ENCODE results near the gene FLYWCH2. TPM values are rescaled to one million over a fixed set of nuclear protein-coding genes. Genes with fewer than 3 reads are reported as not detected.

Gene FLYWCH2
- total and polyA plus RNA-seq, 9 of the 15 experiments (the other 6 are each of a cell fraction or from before 2014, with no cell fraction given): 0.70 to 55.5 (median 7.6) TPM

DNA sequence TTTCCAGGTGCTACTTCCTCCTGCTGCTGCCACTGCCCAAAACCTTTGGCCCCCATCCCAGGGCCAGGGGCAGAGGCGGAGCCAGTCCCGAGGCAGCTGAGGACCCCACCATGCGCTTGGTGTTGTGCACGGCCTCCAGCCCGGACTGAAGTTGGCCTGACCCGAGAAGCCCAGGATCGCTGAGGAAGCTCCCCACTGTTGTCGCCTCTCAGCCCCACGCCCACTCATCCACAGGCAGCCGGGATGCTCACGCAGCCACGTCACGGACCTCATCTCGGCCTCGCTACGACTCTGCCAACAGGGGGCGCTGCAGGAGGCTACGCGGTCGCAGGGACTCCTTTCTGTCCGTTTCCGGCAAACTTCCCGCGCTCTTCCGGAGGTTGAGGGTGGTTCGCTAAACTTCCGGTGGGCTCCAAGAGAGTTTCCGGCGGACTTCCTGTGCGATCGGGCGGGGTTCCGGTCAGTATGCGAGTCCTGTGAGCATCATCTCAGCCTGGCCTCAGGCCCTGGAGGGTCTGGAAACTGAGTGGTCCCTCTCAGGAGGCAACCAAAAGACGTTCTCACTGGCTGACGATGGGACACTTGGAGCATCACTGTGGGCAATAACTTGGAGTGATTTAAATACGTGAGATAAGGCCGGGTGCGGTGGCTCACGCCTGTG lies 40.5 kb upstream of the FLYWCH2 start (continued):
- TF ChIP-seq, protein P1, sequence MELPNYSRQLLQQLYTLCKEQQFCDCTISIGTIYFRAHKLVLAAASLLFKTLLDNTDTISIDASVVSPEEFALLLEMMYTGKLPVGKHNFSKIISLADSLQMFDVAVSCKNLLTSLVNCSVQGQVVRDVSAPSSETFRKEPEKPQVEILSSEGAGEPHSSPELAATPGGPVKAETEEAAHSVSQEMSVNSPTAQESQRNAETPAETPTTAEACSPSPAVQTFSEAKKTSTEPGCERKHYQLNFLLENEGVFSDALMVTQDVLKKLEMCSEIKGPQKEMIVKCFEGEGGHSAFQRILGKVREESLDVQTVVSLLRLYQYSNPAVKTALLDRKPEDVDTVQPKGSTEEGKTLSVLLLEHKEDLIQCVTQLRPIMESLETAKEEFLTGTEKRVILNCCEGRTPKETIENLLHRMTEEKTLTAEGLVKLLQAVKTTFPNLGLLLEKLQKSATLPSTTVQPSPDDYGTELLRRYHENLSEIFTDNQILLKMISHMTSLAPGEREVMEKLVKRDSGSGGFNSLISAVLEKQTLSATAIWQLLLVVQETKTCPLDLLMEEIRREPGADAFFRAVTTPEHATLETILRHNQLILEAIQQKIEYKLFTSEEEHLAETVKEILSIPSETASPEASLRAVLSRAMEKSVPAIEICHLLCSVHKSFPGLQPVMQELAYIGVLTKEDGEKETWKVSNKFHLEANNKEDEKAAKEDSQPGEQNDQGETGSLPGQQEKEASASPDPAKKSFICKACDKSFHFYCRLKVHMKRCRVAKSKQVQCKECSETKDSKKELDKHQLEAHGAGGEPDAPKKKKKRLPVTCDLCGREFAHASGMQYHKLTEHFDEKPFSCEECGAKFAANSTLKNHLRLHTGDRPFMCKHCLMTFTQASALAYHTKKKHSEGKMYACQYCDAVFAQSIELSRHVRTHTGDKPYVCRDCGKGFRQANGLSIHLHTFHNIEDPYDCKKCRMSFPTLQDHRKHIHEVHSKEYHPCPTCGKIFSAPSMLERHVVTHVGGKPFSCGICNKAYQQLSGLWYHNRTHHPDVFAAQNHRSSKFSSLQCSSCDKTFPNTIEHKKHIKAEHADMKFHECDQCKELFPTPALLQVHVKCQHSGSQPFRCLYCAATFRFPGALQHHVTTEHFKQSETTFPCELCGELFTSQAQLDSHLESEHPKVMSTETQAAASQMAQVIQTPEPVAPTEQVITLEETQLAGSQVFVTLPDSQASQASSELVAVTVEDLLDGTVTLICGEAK (IDR thresholded peaks at IDR 0.05): peak; percentile 98
- TF ChIP-seq, protein P1 (CRISPR knock-in tag; IDR thresholded peaks at IDR 0.05): no peak
- TF ChIP-seq EP400 (IDR thresholded peaks at IDR 0.05): peak; percentile 53
- no peak for TF ChIP-seq XRCC4 (IDR thresholded peaks at IDR 0.05; ENCODE audit: extremely low read depth, insufficient read depth, insufficient read length)
